Measurements from ENCODE around the gene TLR7. TPM values are rescaled to one million over a fixed set of nuclear protein-coding genes. Genes with fewer than 3 reads are reported as not detected.

TLR7 gene
- total RNA-seq (1.7 TPM), polyA plus RNA-seq (ENCODE audit: insufficient read depth, low read depth, low replicate concordance) (0.52 TPM)
- long read RNA-seq, donor 1 = 0 reads
- long read RNA-seq, donor 2 = 0 reads
- long read RNA-seq, donor 3 = 0 reads
- long read RNA-seq, donor 4 = 0 reads
- long read RNA-seq, donor 5 = 0 reads
- long read RNA-seq, donor 6 = 0 reads
- long read RNA-seq, donor 7 = 0 reads
- long read RNA-seq, donor 8 = 0 reads
- long read RNA-seq, donor 9 = 0 reads
- long read RNA-seq, donor 10 = 0 reads

- Histone ChIP-seq H3K27me3 (ENCODE audit: control insufficient read depth, insufficient read depth, low read length) (no peaks in the 10 kb centered on the region), H3K4me3 (ENCODE audit: low read length in 3 of 3) (no peak within 1 kb of the TSS), H3K36me3 (ENCODE audit: control insufficient read depth in 2 of 3, insufficient read depth in 3 of 3, low read length in 3 of 3) (no peaks in the 10 kb centered on the region), H3K27ac (ENCODE audit: low read depth in 2 of 2, low read length in 2 of 2) (no peak within 1 kb of the TSS), H3K9ac (ENCODE audit: low read length in 3 of 3) (no peak within 1 kb of the TSS), H3K4me1 (ENCODE audit: control insufficient read depth in 2 of 3, insufficient read depth in 2 of 3, low read depth in 1 of 3, low read length in 3 of 3) (no peaks in the 10 kb centered on the region), H3K9me3 (ENCODE audit: control insufficient read depth in 2 of 3, insufficient read depth in 1 of 3, low read length in 3 of 3) (no peaks in the 10 kb centered on the region)
- DNase-seq (no peak), FAIRE-seq (no peak)
- intact Hi-C loops (cut with DNase I) = no loop called here
- TF ChIP-seq CTCF (IDR thresholded peaks at IDR 0.05; ENCODE audit: borderline replicate concordance, extremely low read depth, insufficient read depth) = no peak
Observed at GRCh38 chrX:12866451-12867377, at the start of gene TLR7. Gene TLR7, plus strand, starts transcription at chrX:12867072. Its CDS starts 507 bp downstream, at chrX:12867579.

GRCh38 chrX:12817528-12817927, 49.3 kb upstream of the TLR7 start:
- intact Hi-C loops (cut with DNase I) = loop anchor here (10.0 kb wide), 1 partner anchor 77 kb away; no protein-coding TSS in a partner anchor

GRCh38 chrX:12819222-12819621, 47.6 kb upstream of the TLR7 start:
- DNase-seq (no peak), FAIRE-seq (no peak)
- Histone ChIP-seq H3K9me3 (ENCODE audit: control insufficient read depth in 2 of 3, insufficient read depth in 1 of 3, low read length in 3 of 3) (no peaks in the 10 kb centered on the region), H3K9ac (ENCODE audit: low read length in 3 of 3) (no peak overlapping the region), H3K4me3 (ENCODE audit: low read length in 3 of 3) (no peak overlapping the region), H3K36me3 (ENCODE audit: control insufficient read depth in 2 of 3, insufficient read depth in 3 of 3, low read length in 3 of 3) (peaks cover 0 to 2% (median 0%) of the 10 kb centered on the region in 3 donors), H3K4me1 (ENCODE audit: control insufficient read depth in 2 of 3, insufficient read depth in 2 of 3, low read depth in 1 of 3, low read length in 3 of 3) (no peaks in the 10 kb centered on the region), H3K27ac (ENCODE audit: low read depth in 2 of 2, low read length in 2 of 2) (no peak overlapping the region), H3K27me3 (ENCODE audit: control insufficient read depth, insufficient read depth, low read length) (no peaks in the 10 kb centered on the region)
- TF ChIP-seq CTCF (IDR thresholded peaks at IDR 0.05; ENCODE audit: borderline replicate concordance, extremely low read depth, insufficient read depth) = no peak
- intact Hi-C loops (cut with DNase I) = loop anchor here (10.0 kb wide), 1 partner anchor 76 kb away; no protein-coding TSS in a partner anchor

More at GRCh38 chrX:12817528-12817927, 49.3 kb upstream of the TLR7 start:
- Histone ChIP-seq H3K36me3 (ENCODE audit: control insufficient read depth in 2 of 3, insufficient read depth in 3 of 3, low read length in 3 of 3) (peaks cover 0 to 2% (median 0%) of the 10 kb centered on the region in 3 donors), H3K4me3 (ENCODE audit: low read length in 3 of 3) (no peak overlapping the region), H3K9ac (ENCODE audit: low read length in 3 of 3) (no peak overlapping the region), H3K4me1 (ENCODE audit: control insufficient read depth in 2 of 3, insufficient read depth in 2 of 3, low read depth in 1 of 3, low read length in 3 of 3) (no peaks in the 10 kb centered on the region), H3K9me3 (ENCODE audit: control insufficient read depth in 2 of 3, insufficient read depth in 1 of 3, low read length in 3 of 3) (no peaks in the 10 kb centered on the region), H3K27ac (ENCODE audit: low read depth in 2 of 2, low read length in 2 of 2) (no peak overlapping the region), H3K27me3 (ENCODE audit: control insufficient read depth, insufficient read depth, low read length) (no peaks in the 10 kb centered on the region)
- no peak for FAIRE-seq
- no peak for DNase-seq
- TF ChIP-seq CTCF (IDR thresholded peaks at IDR 0.05; ENCODE audit: borderline replicate concordance, extremely low read depth, insufficient read depth) = no peak
